GM13976 (cell line): ENCODE data around the gene RUBCNL.

ENCODE experiments used
- DNase-seq: peaks from one replicate; pipeline ENCODE4 v3.0.0; 2012; ENCODE audit warnings: low spot score
- in situ Hi-C: fragments of 300-500 bp; cut with MboI; formaldehyde crosslinking; loops from one replicate; pipeline ENCODE4 v1.12.0; 2022; ENCODE audit warnings: low sequenced_read_pairs, mixed read lengths, inconsistent platforms; ENCODE audit not compliant: unreplicated experiment
- TF ChIP-seq, protein P1 (sequence below): IDR thresholded peaks from 2 replicates; pipeline ENCODE4 v1.5.1; 2012; ENCODE audit warnings: borderline replicate concordance, mild to moderate bottlenecking; ENCODE audit not compliant: insufficient read depth; ENCODE audit errors: extremely low read depth, missing control alignments, control extremely low read depth

Gene RUBCNL

DNA sequence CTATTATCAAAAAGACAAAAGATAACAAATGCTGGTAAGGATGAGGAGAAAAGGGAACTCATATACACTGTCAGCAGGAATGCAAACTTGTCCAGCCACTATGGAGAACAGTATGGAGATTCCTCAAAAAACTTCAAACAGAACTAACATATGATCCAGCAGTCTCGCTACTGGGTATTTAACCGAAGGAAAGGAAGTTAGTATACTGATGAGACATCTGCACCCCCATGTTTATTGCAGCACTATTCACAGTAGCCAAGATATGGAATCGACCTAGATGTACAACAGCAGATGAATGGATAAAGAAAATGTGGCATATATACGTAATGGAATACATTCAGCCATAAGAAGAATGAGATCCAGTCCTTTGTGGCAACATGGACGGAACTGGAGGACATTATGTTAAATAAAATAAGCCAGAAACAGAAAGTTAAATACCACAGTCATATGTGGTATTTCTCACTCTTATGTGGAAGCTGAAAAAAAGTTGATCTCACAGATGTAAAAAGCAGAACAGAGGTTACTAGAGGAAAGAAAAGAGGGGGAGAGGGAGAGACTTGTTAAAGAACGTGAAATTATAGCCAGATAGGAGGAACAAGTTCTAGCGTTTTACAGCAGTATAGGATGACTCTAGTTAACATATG is 83.2 kb downstream of the RUBCNL start:
- in situ Hi-C loops = no loop called here
- no peak for DNase-seq
- TF ChIP-seq, protein P1, sequence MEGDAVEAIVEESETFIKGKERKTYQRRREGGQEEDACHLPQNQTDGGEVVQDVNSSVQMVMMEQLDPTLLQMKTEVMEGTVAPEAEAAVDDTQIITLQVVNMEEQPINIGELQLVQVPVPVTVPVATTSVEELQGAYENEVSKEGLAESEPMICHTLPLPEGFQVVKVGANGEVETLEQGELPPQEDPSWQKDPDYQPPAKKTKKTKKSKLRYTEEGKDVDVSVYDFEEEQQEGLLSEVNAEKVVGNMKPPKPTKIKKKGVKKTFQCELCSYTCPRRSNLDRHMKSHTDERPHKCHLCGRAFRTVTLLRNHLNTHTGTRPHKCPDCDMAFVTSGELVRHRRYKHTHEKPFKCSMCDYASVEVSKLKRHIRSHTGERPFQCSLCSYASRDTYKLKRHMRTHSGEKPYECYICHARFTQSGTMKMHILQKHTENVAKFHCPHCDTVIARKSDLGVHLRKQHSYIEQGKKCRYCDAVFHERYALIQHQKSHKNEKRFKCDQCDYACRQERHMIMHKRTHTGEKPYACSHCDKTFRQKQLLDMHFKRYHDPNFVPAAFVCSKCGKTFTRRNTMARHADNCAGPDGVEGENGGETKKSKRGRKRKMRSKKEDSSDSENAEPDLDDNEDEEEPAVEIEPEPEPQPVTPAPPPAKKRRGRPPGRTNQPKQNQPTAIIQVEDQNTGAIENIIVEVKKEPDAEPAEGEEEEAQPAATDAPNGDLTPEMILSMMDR = no peak

DNA sequence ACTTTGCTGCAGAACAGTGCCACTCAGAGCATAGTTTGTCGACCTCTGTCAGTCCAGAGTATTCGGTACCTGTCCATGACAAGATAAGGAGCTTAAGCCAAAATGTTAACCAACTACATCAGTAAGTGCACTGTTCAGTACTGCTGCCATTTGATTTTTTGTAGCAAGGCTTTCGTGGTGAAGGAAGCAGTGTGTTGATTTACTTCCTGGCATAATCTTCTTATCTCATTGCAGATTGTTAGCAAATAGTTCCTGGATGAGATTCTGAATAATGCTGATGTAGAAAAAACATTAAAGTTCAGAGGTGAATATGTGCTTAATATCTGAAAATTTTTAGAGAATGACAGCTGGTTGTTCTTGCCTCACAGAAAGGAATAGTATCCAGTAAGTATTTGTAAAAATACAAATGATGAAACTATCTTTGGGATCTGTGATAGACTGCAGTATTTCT is 89.7 kb downstream of the RUBCNL start:
- TF ChIP-seq, protein P1 = no peak
- DNase-seq = no peak
- in situ Hi-C loops = no loop called here

DNA sequence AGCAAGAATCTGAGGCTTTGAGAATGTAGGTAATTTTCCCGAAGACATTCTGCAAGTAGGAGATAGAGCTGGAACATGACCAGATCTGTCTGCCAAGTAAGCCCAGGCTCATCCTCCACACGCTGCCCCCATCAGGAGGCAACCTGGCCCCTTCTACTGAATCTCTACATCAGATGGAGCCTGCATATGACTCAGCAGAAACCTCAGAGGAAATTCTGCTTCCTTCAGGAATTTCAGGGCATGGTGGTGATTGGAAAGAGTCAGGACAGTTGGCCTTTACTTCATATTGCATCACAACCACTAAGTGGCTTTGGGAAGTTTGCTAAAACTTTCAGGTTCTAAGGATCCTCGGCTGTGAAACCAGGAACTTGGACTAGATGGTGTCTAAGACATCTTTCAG is 90.1 kb downstream of the RUBCNL start:
- no peak for DNase-seq
- TF ChIP-seq, protein P1 = no peak
- in situ Hi-C loops = no loop called here

DNA sequence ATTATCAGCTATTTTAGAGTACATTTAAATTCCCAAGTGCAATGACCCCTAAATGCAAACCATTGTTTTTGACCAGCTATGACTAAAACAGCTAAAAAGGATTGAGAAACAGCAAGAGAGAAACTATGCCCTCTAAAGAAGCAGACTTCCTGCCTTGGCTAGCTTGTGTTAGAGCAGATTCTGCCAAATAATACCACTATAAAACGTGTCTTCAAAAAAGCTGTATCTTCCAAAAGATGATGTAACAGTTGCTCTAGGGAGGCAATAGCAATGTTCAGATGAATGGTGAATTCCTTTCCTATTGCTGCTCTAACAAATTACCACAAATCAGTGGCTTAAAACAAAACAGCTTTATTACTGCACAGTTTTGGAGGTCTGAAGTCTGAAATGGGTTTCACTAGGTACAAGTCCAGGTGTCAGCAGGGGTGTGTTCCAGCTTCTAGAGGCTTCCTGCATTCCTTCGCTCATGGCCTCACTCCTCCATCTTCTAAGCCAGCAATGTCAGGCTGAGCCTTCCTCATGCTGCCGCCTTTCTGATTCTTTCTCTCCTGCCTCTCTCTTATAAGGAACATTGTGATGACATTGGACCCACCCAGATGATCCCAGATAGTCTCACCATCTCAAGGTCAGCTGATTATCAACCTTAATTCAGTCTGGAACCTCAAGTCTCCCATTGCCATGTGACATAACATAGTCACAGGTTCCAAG is 90.8 kb downstream of the RUBCNL start:
- no peak for DNase-seq
- TF ChIP-seq, protein P1 = no peak
- in situ Hi-C loops = no loop called here

DNA sequence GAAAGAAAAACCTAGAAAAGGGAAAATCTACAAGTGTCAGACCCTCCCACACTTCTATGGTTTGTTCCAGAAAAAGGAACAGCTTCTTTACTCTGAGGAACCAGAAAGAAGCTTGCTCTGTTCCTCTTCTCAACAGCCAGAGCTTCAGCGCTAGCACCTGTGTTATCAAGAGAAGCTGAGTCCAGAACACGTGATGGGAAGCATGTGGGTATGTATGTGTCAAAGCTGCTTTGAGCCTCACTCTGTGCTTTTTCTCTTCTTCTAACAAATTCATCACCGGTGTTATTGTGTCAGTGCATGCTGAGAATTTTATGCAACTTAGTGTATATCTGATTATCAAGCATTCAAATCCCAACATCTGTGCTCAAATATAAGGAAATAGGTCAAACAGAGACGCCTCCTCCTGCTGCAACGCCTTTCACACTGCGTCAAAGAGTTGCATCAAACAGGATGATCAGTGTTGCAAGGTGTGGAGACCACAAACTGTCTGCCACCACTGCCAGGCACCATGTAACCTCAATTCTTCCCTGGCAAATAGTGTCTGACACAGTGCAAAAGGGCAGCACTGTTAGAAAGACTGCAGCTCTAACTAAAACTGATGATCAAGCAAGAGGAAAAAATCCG is 91.4 kb downstream of the RUBCNL start:
- in situ Hi-C loops = no loop called here
- TF ChIP-seq, protein P1 = no peak
- peak; percentile 35 for DNase-seq

DNA sequence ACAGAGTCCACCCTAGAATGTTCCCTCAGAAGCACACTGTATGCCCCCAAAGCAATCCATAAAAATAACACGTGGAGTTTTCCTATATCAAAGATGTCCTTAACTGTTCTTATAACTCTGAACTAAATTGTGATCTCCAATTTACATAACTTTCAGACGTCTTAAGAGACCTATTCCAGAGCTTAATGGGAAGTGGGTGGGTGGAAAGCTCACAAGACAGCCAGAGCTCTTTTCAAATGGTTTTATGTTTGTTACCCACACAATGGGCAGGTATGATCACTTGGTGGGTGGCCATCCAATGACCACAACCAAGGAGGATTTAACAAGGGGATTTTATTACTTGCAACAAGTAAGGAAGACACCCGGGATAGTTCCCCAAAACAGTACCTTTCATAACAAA is 93.6 kb downstream of the RUBCNL start:
- in situ Hi-C loops = no loop called here
- no peak for DNase-seq
- TF ChIP-seq, protein P1 = no peak
